Spleen (tissue), 7 donors: ENCODE results near the gene LRMDA.

Experiments
- CTCF ChIP-seq, 11 experiments: fragments of 200-600 bp in 7 of 11; fragments of 450-650 bp in 4 of 11; sonication (generic) in 4 of 11; IDR thresholded peaks in 8 of 11; conservative IDR thresholded peaks in 3 of 11; 1 replicate in 7 of 11; 2 replicates in 4 of 11; pipeline versions ENCODE4 v1.4.0 to v1.8.0; 2016 to 2021; ENCODE audit warnings: antibody characterized with exemption in 11 of 11, inconsistent platforms in 4 of 11, mild to moderate bottlenecking in 1 of 11
- POLR2A ChIP-seq, 3 donors: fragments of 450-650 bp; IDR thresholded peaks; one replicate each; pipeline ENCODE4 v1.5.1; 2017; ENCODE audit warnings: antibody characterized with exemption in 3 of 3, mild to moderate bottlenecking in 1 of 3
- POLR2AphosphoS5 ChIP-seq, 3 donors: sonication (generic); formaldehyde crosslinking; IDR thresholded peaks; one replicate each; pipeline ENCODE4 v1.5.1; 2017; ENCODE audit warnings: antibody characterized with exemption in 3 of 3
- donor health status: DM: no; HTN: no; CAD: no; lungs with moderate emphysema.
- donor health status: DM: no; HTN: no; CAD: no.
- donor health status: DM: no; HTN: no; CAD: no.

- TF ChIP-seq CTCF (IDR thresholded peaks at IDR 0.05 in 8 of 11, conservative IDR thresholded peaks at IDR 0.05 in 3 of 11) (no peak), POLR2A (IDR thresholded peaks at IDR 0.05) (no peak), POLR2AphosphoS5 (IDR thresholded peaks at IDR 0.05) (no peak)
These were observed 921.9 kb downstream of the LRMDA start for GRCh38 chr10:76353237-76353851.
